ENCODE measurements around the gene CACNA1H.
"Not testable (repeated sequence)": the region's sequence is repeated elsewhere in the genome, so short reads cannot be mapped to it uniquely, and the experiment has no call there.

The CACNA1H gene

DNA sequence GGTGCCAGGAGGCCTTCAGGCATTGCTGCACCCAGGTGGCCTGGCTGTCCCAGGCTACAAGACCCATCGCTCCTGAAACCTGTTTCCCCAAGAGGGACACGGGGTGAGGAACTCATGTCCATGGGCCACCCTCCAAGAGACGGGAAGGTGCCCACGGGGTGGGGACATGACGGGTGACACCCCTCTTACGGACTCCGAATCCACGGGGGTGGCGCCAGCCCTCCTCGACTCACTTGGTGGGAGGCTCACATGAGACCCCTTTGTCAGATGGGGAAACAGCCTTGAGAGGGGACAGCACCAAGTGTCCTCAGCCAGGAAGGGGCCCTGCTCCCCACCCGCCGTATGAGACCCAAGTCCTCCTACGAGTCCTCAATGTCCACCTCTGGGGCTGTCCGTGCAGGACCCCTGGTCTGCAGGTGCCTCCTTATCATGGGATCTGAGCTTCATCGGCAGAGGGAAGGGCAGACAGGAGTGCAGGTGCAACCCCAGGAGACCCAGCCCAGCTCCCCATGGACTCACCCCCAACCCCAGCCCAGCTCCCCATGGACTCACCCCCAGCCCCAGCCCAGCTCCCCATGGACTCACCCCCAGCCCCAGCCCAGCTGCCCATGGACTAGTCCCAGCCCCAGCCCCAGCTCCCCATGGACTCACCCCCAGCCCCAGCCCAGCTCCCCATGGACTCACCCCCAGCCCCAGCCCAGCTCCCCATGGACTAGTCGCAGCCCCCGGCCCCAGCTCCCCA, 77.7 kb downstream of the CACNA1H start:
- DNase-seq, result not testable (repeated sequence)

DNA sequence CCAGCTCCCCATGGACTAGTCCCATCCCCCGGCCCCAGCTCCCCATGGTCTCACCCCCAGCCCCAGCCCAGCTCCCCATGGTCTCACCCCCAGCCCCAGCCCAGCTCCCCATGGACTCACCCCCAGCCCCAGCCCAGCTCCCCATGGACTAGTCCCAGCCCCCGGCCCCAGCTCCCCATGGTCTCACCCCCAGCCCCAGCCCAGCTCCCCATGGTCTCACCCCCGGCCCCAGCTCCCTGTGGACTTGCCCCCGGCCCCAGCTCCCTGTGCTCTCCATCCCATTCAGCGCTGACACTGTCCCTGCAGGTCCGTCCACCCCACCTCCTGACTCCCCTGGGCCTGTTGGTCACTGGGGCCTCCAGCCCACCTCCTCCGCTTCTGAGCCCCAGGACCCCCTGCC, 78.4 kb downstream of the CACNA1H start:
- not testable (repeated sequence) for DNase-seq

DNA sequence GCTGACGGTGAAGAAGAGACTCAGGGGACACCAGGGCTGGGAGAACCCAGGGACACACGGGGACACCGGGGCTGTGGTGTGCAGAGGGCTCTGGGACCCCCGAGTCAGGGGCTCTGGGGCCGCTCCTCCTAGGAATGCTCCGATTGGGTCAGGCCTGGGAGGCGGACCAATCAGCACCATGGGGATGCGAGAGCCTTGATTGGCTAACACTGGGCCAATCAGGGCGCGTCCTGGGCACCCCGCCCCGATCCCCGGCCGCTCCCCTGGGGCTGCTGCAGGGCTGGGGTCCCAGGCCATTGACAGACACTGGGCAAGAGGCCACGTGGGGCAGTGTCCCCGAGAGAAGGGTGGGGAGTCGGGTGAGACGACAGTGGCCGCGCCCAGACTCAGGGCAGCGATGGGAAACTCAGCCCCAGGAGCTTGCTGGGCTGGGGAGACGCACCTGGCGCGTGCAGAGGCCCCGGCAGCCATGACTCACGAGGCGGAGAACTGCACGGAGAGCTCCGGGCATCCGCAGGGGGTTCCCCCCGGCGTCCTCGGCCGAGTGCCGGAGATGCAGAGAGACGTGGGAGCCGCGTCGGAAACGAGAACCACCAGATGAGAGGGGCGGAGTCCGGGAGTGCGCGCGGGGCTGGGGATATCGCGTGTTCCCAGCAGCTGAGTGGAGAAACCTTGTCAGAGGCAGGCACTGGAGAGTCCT, 79.3 kb downstream of the CACNA1H start:
- DNase-seq, result not testable (repeated sequence)

DNA sequence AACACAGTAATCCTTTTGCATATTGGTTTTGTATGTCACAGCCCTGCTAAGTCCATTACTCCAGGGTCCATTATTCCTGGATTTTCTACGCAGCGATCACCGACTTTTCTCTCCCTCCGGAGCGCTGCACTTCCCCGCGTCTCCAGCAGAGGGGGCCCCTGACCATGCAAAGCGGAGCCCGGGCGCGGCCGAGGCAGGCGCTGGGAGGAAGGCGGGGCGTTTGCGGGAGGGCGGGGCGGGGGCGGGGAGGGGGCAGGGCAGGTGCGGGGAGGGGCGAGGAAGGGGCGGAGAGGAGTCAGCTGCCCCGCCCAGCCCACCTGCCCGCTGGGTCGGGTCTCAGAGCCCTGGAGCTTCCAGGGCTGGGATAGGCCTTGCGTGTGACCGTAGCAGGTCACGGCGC, 83.8 kb downstream of the CACNA1H start:
- not testable (repeated sequence) for DNase-seq

DNA sequence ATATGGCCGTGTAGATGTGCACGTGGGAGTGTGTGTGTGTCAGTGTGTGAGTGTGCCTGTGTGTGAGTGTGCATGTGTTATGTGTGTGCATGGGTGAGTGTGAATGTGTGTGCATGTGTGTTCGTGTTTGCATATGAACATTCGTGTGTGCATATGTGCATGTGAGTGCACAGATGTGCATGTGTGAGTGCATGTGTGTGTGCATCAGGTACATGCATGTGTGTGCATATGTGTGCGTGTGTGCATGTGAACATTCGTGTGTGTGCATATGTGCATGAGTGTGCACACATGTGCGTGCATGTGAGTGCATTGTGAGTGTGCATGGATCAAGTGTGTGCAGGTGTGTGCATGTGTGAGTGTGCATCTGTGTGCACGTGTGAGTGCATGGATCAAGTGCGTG, 85.1 kb downstream of the CACNA1H start:
- DNase-seq, result no peak

DNA sequence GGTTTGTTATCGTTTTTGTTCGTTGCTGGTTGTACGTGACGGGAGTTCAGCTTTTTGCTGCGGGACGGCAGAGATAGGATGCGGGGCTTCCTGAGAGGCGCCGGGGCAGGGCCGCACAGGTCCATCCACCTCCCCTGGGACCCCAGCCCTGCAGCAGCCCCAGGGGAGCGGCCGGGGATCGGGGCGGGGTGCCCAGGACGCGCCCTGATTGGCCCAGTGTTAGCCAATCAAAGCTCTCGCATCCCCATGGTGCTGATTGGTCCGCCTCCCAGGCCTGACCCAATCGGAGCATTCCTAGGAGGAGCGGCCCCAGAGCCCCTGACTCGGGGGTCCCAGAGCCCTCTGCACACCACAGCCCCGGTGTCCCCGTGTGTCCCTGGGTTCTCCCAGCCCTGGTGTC, 86.0 kb downstream of the CACNA1H start:
- not testable (repeated sequence) for DNase-seq

DNA sequence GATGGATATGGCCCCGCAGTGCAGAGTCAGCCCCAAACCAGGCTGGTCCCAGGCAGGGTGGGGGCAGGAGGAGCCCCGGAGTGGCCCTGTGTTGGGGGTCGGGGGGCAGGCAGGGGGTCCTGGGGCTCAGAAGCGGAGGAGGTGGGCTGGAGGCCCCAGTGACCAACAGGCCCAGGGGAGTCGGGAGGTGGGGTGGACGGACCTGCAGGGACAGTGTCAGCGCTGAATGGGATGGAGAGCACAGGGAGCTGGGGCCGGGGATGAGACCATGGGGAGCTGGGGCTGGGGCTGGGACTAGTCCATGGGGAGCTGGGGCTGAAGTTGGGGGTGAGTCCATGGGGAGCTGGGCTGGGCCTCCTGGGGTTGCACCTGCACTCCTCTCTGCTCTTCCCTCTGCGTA, 86.7 kb downstream of the CACNA1H start:
- DNase-seq, result not testable (repeated sequence)

DNA sequence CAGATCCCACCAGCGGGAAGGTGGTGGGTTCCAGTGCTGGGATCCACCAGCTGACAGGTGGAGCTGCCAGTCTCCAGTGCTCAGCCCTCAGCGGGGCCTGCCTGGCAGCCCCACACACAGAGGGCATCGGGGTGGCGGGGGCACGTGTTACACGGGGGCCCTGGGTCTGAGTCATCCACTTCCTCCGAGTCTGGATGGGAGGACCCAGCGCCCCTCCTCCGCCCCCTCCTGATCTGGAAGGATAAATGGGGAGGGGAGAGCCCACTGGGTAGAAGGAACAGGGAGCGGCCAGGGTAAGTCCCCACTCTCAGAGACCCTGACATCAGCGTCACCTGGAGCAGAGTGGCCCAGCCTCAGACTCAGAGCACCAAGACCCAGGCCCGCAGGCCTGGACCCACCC, 87.5 kb downstream of the CACNA1H start, which contains the start of gene TPSAB1:
Gene TPSAB1 (plus strand): TSS at position 270 of the 400 bp plus-strand sequence. CDS start 234 bp downstream, outside the sequence.
- not testable (repeated sequence) for DNase-seq

DNA sequence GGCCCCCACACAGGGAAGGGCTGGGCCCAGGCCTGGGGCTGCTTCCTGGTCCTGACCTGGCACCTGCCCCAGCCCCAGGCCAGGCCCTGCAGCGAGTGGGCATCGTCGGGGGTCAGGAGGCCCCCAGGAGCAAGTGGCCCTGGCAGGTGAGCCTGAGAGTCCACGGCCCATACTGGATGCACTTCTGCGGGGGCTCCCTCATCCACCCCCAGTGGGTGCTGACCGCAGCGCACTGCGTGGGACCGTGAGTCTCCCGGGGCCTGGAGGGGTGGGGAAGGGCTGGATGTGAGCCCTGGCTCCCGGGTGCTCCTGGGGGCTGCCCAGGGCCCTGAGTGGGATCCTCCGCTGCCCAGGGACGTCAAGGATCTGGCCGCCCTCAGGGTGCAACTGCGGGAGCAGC, 88.2 kb downstream of the CACNA1H start:
- not testable (repeated sequence) for DNase-seq

DNA sequence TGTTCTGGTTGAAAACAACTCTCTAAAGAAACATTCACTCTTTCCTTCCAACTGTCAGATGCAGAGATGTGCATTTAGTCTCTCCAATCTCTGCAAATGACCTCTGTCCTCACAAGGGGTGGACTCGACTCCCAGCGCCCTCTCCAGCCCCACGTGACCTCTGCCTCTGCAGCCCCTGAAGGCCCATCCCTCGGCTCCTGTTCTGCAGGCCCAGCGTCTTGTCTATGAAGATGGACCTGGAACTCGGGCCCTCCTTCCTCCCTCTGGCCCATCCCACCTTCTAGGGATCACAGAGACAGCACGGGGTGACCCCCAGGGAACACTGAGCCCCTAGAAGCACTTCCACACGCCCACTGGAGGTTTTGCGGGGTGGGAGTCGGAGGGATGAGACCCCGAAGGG, 90.5 kb downstream of the CACNA1H start:
- DNase-seq, result not testable (repeated sequence)

DNA sequence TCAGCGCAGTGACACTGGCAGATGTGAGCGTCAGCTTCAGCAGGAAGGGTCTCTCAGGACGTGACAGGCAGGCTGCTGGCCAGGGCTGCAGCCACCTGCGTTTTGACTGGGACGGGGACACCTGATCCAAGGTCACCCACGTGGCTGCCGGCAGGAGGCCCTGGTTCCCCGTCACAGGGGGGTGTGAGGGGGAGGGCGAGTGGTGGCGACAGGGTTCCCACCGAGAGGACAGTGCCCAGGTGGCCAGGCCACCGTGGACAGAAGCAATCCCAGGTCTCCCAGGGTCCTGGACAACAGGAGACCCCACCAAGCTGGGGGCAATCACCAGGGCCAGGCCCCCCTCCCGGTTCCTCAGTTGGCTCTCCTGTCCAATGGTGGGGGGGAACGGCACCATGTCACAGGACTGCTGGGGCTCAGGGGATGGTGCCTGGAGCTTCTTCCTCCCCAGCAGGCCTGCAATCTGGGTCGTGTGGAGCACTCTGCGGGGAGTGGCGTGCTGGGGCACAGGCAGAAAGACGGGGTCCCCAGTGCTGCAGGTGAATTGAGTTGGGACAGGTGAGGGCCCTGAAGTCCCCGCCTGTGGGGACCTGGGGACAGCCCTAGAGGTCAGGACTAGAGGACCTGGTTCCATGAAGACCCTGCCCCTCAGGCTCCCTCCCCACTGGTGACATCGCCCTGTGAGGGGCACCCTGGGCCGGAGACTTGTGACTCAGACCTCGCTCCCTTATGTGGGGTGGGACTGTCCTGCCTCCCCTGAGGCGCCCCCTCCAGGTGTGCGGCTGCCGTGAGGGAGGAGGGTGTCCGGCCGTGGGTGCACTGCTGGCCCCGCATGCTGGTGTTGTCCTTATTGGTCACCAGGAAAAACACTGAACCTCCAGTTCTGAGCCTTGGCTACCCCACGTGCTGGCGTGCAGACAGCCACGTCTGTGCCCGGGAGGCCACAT, 91.3 kb downstream of the CACNA1H start:
- not testable (repeated sequence) for DNase-seq

DNA sequence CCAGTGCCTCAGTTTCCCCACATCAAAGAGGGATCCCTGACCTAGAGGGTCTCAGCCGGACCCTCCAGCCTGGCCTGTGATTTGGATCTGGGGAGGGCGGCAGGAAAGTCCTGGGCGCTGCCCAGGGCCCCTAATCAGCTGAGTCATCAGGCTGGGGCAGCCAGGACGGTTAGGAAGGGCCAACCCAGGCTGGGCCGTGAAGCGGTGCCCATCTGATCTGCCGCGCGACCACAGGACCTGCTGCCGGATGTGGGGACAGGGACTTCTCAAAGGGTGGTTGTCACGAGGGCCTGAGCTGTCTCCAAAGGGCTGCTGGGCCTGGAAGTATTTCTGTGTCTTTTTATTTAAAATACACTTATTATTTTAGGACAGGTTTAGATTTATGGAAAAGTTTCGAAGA, 92.0 kb downstream of the CACNA1H start:
- DNase-seq, result no peak

DNA sequence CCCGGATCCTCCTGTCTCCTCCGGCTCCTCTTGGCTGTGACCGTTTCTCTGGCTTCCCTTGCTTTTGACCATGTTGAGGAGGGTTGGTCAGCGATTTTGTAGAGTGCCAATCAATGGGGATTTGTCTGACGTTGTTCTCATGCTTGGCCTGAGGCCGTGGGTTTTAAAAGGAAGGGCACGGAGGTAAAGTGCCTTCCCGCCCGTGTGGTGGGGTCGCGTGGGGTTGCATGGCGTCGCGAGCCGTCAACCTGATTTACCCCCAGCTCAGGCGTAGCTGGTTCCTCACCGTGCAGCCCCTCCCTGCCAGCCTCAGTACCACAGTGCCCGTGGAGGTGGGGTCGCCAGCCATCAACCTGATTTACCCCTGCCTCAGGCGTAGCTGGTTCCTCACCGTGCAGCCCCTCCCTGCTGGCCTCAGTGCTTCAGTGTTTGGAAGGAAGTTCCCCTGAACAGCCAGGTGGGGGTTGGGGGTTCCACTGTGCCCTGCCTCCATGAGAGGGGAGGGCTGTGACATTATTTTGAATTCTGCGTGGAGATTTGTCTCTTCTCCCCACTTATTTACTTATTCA, 92.6 kb downstream of the CACNA1H start:
- DNase-seq, result no peak

DNA sequence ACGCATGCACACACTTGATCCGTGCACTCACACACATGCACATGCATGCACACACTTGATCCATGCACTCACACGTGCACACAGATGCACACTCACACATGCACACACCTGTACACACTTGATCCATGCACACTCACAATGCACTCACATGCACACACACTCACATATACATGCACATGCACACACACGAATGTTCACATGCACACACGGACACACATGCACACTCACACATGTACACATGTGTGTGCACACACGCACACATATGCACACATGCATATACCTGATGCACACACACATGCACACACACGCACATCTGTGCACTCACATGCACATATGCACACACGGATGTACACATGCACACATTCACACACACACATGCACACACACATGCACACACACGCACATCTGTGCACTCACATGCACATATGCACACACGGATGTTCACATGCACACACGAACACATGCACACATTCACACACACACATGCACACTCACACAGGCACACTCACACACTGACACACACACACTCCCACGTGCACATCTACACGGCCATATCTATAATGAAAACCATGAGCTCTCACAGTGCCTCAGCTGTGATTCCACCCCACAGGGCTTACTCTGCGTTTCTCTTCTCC, 95.1 kb downstream of the CACNA1H start:
- not testable (repeated sequence) for DNase-seq

DNA sequence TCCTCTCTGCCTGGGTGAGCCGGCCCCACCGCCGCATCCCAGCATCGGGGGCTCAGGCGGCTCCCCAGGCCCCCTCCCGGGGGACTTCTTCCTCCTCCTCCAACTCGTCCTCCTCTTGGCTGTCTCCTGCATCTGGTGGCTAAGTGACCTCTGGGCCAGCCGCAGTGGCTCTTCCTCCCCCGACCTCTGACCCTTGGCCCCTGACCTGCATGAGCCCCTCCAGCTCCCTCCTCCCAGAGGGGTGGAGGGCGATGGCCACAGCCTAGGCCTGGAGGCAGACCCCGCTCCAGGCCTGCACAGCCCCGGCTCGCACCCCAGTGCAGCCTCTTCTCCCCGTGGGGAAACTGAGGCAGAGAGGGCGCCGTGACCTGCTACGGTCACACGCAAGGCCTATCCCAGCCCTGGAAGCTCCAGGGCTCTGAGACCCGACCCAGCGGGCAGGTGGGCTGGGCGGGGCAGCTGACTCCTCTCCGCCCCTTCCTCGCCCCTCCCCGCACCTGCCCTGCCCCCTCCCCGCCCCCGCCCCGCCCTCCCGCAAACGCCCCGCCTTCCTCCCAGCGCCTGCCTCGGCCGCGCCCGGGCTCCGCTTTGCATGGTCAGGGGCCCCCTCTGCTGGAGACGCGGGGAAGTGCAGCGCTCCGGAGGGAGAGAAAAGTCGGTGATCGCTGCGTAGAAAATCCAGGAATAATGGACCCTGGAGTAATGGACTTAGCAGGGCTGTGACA, 96.3 kb downstream of the CACNA1H start:
- not testable (repeated sequence) for DNase-seq

DNA sequence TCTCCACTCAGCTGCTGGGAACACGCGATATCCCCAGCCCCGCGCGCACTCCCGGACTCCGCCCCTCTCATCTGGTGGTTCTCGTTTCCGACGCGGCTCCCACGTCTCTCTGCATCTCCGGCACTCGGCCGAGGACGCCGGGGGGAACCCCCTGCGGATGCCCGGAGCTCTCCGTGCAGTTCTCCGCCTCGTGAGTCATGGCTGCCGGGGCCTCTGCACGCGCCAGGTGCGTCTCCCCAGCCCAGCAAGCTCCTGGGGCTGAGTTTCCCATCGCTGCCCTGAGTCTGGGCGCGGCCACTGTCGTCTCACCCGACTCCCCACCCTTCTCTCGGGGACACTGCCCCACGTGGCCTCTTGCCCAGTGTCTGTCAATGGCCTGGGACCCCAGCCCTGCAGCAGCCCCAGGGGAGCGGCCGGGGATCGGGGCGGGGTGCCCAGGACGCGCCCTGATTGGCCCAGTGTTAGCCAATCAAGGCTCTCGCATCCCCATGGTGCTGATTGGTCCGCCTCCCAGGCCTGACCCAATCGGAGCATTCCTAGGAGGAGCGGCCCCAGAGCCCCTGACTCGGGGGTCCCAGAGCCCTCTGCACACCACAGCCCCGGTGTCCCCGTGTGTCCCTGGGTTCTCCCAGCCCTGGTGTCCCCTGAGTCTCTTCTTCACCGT, 100.9 kb downstream of the CACNA1H start:
- not testable (repeated sequence) for DNase-seq

DNA sequence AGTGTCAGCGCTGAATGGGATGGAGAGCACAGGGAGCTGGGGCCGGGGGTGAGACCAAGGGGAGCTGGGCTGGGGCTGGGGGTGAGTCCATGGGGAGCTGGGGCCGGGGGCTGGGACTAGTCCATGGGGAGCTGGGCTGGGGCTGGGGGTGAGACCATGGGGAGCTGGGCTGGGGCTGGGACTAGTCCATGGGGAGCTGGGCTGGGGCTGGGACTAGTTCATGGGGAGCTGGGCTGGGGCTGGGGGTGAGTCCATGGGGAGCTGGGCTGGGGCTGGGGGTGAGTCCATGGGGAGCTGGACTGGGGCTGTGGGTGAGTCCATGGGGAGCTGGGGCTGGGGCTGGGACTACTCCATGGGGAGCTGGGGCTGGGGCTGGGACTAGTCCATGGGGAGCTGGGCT, 101.9 kb downstream of the CACNA1H start:
- DNase-seq, result not testable (repeated sequence)

DNA sequence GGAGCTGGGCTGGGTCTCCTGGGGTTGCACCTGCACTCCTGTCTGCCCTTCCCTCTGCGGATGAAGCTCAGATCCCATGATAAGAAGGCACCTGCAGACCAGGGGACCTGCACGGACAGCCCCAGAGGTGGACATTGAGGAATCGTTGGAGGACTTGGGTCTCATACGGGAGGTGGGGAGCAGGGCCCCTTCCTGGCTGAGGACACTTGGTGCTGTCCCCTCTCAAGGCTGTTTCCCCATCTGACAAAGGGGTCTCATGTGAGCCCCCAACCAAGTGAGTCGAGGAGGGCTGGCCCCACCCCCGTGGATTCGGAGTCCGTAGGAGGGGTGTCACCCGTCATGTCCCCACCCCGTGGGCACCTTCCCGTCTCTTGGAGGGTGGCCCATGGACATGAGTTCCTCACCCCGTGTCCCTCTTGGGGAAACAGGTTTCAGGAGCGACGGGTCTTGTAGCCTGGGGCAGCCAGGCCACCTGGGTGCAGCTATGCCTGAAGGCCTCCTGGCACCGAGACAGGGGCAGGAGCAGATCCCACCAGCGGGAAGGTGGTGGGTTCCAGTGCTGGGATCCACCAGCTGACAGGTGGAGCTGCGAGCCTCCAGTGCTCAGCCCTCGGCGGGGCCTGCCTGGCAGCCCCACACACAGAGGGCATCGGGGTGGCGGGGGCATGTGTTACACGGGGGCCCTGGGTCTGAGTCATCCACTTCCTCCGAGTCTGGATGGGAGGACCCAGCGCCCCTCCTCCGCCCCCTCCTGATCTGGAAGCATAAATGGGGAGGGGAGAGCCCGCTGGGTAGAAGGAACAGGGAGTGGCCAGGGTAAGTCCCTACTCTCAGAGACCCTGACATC, 102.6 kb downstream of the CACNA1H start, which contains the start of gene TPSD1:
Gene TPSD1 (plus strand): TSS at position 794 of the 847 bp plus-strand sequence. CDS start 212 bp downstream, outside the sequence.
- DNase-seq, result not testable (repeated sequence)

DNA sequence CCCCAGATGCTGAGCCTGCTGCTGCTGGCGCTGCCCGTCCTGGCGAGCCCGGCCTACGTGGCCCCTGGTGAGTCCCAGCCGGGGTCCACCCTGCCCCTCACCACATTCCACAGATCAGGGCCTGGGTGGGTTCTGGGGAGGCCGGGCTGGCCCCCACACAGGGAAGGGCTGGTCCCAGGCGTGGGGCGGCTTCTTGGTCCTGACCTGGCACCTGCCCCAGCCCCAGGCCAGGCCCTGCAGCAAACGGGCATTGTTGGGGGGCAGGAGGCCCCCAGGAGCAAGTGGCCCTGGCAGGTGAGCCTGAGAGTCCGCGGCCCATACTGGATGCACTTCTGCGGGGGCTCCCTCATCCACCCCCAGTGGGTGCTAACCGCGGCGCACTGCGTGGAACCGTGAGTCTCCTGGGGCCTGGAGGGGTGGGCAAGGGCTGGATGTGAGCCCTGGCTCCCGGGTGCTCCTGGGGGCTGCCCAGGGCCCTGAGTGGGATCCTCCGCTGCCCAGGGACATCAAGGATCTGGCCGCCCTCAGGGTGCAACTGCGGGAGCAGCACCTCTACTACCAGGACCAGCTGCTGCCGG, 103.5 kb downstream of the CACNA1H start:
- not testable (repeated sequence) for DNase-seq
